Epithelial cell of alveolus of lung (primary cell): ENCODE results near the gene RPSA. TPM values are rescaled to one million over a fixed set of nuclear protein-coding genes. Genes with fewer than 3 reads are reported as not detected.

ENCODE experiments used
- total RNA-seq: library from RNA; depleted of rRNA; stranded (reverse); fragments of >200 nt; gene quantifications from 2 replicates; pipeline ENCODE4 v1.2.1, GENCODE V29; 2015

Gene RPSA
- 2,873 and 2,933 TPM in 2 replicates for total RNA-seq

GRCh38 chr3:39406368-39407258, at the start of gene RPSA:
Gene RPSA, plus strand, starts transcription at chr3:39406720. Its CDS starts 934 bp downstream, at chr3:39407654.

GRCh38 chr3:39383045-39383880, 23.3 kb upstream of the RPSA start, which contains the start of gene SLC25A38:
Gene SLC25A38, plus strand, starts transcription at chr3:39383370. Its CDS starts 355 bp downstream, at chr3:39383725.

Other genes with a start within 250 kb of the RPSA start
- gene XIRP1, start 214.1 kb upstream of the RPSA start, total RNA-seq, result not detected in 2 replicates
- 0.08 TPM in 1 of 2 replicates, not detected in the other for gene CX3CR1, start 126.7 kb upstream of the RPSA start, total RNA-seq
- gene CCR8, start 77.0 kb upstream of the RPSA start, total RNA-seq, result not detected in 2 replicates
- gene SLC25A38, start 23.4 kb upstream of the RPSA start, total RNA-seq, result 26.9 and 39.0 TPM in 2 replicates
- gene MOBP, start 61.0 kb downstream of the RPSA start, total RNA-seq, result not detected in 2 replicates